ENCODE measurements around the gene BAZ1A. TPM values are rescaled to one million over a fixed set of nuclear protein-coding genes. Genes with fewer than 3 reads are reported as not detected.

BAZ1A gene
- total and polyA plus RNA-seq, 2 of the 8 experiments (the other 6 are each of a cell fraction or from before 2014, with no cell fraction given): 8.0 to 23.1 TPM

- Histone ChIP-seq H3K23me2 (ENCODE audit: low read depth, low read length) (no peaks in the 10 kb centered on the region), H3K36me3 (ENCODE audit: control insufficient read depth in 2 of 4, insufficient read depth in 4 of 4, low read length in 3 of 4) (no peaks in the 10 kb centered on the region), H3K4me1 (replicated peaks in 1 of 4; ENCODE audit: control insufficient read depth in 3 of 4, insufficient read depth in 4 of 4, low read length in 3 of 4) (no peaks in the 10 kb centered on the region), H3K9ac (replicated peaks in 1 of 4; ENCODE audit: extremely low read depth in 1 of 4, low read depth in 3 of 4, low read length in 3 of 4) (no peak overlapping the region), H3K14ac (ENCODE audit: insufficient read length) (no peak overlapping the region), H2BK15ac (ENCODE audit: low read length) (no peak overlapping the region), H3K27ac (ENCODE audit: low read depth, low read length) (no peak overlapping the region), H2AK5ac (ENCODE audit: low read depth, low read length) (no peak overlapping the region), H3K4ac (replicated peaks; ENCODE audit: insufficient read length, low read depth, low read length) (no peak overlapping the region), H4K91ac (replicated peaks; ENCODE audit: insufficient read length, low read length) (no peak overlapping the region), H3K27me3 (replicated peaks in 1 of 4; ENCODE audit: control insufficient read depth in 3 of 4, extremely low read depth in 1 of 4, insufficient read depth in 3 of 4, low read length in 3 of 4) (no peaks in the 10 kb centered on the region), H4K5ac (ENCODE audit: insufficient read length, low read depth, low read length) (no peak overlapping the region), H2BK5ac (ENCODE audit: low read depth, low read length) (no peak overlapping the region), H2AFZ (ENCODE audit: low read length) (no peak overlapping the region), H4K8ac (ENCODE audit: extremely low read depth, insufficient read depth, low read length) (no peak overlapping the region), H3K4me3 (ENCODE audit: extremely low read depth in 1 of 4, insufficient read depth in 2 of 4, low read depth in 3 of 4, low read length in 4 of 4) (no peak overlapping the region), H3K18ac (ENCODE audit: extremely low read depth, low read length) (no peak overlapping the region), H3K79me2 (ENCODE audit: control insufficient read depth in 1 of 2, insufficient read depth in 2 of 2, low read length in 2 of 2) (no peaks in the 10 kb centered on the region), H3K79me1 (ENCODE audit: low read depth, low read length) (no peaks in the 10 kb centered on the region; the same call in 1 of the 2 replicates), H3K56ac (replicated peaks; ENCODE audit: insufficient read length, low read depth, low read length) (no peak overlapping the region), H3K23ac (ENCODE audit: insufficient read length) (no peak overlapping the region), H4K20me1 (replicated peaks in 1 of 2; ENCODE audit: control insufficient read depth in 1 of 2, insufficient read depth in 2 of 2, low read length in 2 of 2) (no peaks in the 10 kb centered on the region), H3K9me3 (ENCODE audit: insufficient read depth in 2 of 2, low read depth in 1 of 2, low read length in 1 of 2) (no peaks in the 10 kb centered on the region), H2BK12ac (ENCODE audit: low read depth, low read length) (no peak overlapping the region), H2BK120ac (replicated peaks; ENCODE audit: low read depth, low read length) (no peak overlapping the region), H3K4me2 (ENCODE audit: insufficient read depth in 1 of 2, low read depth in 2 of 2, low read length in 2 of 2) (no peak overlapping the region), H2BK20ac (ENCODE audit: low read length) (no peak overlapping the region)
- 95% methylated on average over 2 of the region's 2 CpGs; no CpG with 5 or more reads in 1 of the 2 experiments for WGBS, 2 experiments (ENCODE audit: extremely low coverage in 1 of 2, insufficient coverage in 1 of 2, insufficient read length in 1 of 2, insufficient replicate concordance in 2 of 2, low coverage in 1 of 2, low lambda C conversion rate in 2 of 2, missing lambda C conversion rate in 1 of 2)
- CTCF ChIA-PET (ENCODE audit: partially characterized antibody): no interaction called here
- TF ChIP-seq JUND (IDR thresholded peaks at IDR 0.05; ENCODE audit: low read length) (no peak), NANOG (IDR thresholded peaks at IDR 0.05; ENCODE audit: insufficient read depth, low read depth, low read length, poor library complexity, severe bottlenecking) (no peak), FOSL1 (IDR thresholded peaks at IDR 0.05; ENCODE audit: insufficient read depth, low read depth, low read length) (no peak), TCF12 (IDR thresholded peaks at IDR 0.05; ENCODE audit: low read depth, low read length) (no peak), CBX8 (IDR thresholded peaks at IDR 0.05; ENCODE audit: borderline replicate concordance, low read depth, low read length) (no peak), TBP (IDR thresholded peaks at IDR 0.05; ENCODE audit: low read depth, low read length) (no peak)
- DNase-seq (ENCODE audit: low read depth in 1 of 2, low spot score in 2 of 2) (no peak), FAIRE-seq (no peak)
- POLR2A ChIA-PET (ENCODE audit: partially characterized antibody): no interaction called here
These were observed 57.4 kb downstream of the BAZ1A start for GRCh38 chr14:34817768-34818167.
